AG04450 (cell line): ENCODE data around the gene S100B. TPM values are rescaled to one million over a fixed set of nuclear protein-coding genes. Genes with fewer than 3 reads are reported as not detected.

Experiments
- CTCF ChIA-PET: fragments of 300-600, 350-600 bp; formaldehyde crosslinking; extraction: SDS; loops from one replicate; lab custom pipeline; 2022; ENCODE audit warnings: antibody characterized with exemption, inconsistent platforms; lab: Charles Lee
- POLR2A ChIA-PET: fragments of 350-600 bp; formaldehyde crosslinking; extraction: SDS; loops from one replicate; lab custom pipeline; 2021; ENCODE audit warnings: antibody characterized with exemption, inconsistent platforms; lab: Yijun Ruan, JAX
- DNase-seq: peaks from one replicate; pipeline ENCODE4 v3.0.0-alpha.2; 2011; ENCODE audit warnings: low read depth, low spot score
- H3K27ac ChIP-seq: one replicate; pipeline ENCODE4 v1.5.1; 2012; ENCODE audit warnings: low read depth, low read length, control low read depth
- H3K27me3 ChIP-seq: one replicate; pipeline ENCODE4 v1.6.0; 2012; ENCODE audit warnings: low read length; ENCODE audit not compliant: control insufficient read depth, insufficient read depth
- H3K4me3 ChIP-seq: 2 replicates; pipeline ENCODE4 v1.5.1; 2011; ENCODE audit warnings: mild to moderate bottlenecking, low read depth, low read length, control low read depth
- H3K9me3 ChIP-seq: 2 replicates; pipeline ENCODE4 v1.5.1; 2012; ENCODE audit warnings: low read length; ENCODE audit not compliant: control insufficient read depth, insufficient read depth
- polyA plus RNA-seq: library from polyadenylated mRNA; depleted of rRNA; stranded (reverse); fragments of >200 nt; gene quantifications from 2 replicates; pipeline ENCODE4 v1.2.3, GENCODE V29; 2011
- TF ChIP-seq, protein P1 (sequence below): IDR thresholded peaks from 2 replicates; pipeline ENCODE4 v1.5.1; 2011; ENCODE audit warnings: low read depth, low read length, control low read depth, inconsistent platforms

S100B gene
- polyA plus RNA-seq, 1 experiment, result not detected

- ChIA-PET CTCF (no interaction called here), POLR2A (no interaction called here)
- DNase-seq, result no peak
- no peak overlapping the region for H3K27ac ChIP-seq
- TF ChIP-seq, protein P1, sequence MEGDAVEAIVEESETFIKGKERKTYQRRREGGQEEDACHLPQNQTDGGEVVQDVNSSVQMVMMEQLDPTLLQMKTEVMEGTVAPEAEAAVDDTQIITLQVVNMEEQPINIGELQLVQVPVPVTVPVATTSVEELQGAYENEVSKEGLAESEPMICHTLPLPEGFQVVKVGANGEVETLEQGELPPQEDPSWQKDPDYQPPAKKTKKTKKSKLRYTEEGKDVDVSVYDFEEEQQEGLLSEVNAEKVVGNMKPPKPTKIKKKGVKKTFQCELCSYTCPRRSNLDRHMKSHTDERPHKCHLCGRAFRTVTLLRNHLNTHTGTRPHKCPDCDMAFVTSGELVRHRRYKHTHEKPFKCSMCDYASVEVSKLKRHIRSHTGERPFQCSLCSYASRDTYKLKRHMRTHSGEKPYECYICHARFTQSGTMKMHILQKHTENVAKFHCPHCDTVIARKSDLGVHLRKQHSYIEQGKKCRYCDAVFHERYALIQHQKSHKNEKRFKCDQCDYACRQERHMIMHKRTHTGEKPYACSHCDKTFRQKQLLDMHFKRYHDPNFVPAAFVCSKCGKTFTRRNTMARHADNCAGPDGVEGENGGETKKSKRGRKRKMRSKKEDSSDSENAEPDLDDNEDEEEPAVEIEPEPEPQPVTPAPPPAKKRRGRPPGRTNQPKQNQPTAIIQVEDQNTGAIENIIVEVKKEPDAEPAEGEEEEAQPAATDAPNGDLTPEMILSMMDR, result no peak
- no peak overlapping the region for H3K4me3 ChIP-seq
- no peaks in the 10 kb centered on the region for H3K27me3 ChIP-seq
- no peaks in the 10 kb centered on the region for H3K9me3 ChIP-seq
These were observed 49.7 kb downstream of the S100B start for GRCh38 chr21:46555225-46555617.

GRCh38 chr21:46554431-46555224 lies 50.3 kb downstream of the S100B start:
- DNase-seq, result no peak
- Histone ChIP-seq H3K9me3 (no peaks in the 10 kb centered on the region), H3K4me3 (no peak overlapping the region), H3K27me3 (no peaks in the 10 kb centered on the region), H3K27ac (no peak overlapping the region)
- ChIA-PET CTCF (no interaction called here), POLR2A (no interaction called here)
- TF ChIP-seq, protein P1, result no peak

GRCh38 chr21:46553993-46554392 lies 50.9 kb downstream of the S100B start:
- Histone ChIP-seq H3K27me3 (no peaks in the 10 kb centered on the region), H3K27ac (no peak overlapping the region), H3K9me3 (no peaks in the 10 kb centered on the region), H3K4me3 (no peak overlapping the region)
- ChIA-PET CTCF (no interaction called here), POLR2A (no interaction called here)
- DNase-seq, result no peak
- TF ChIP-seq, protein P1, result no peak

- no peak overlapping the region for H3K27ac ChIP-seq
- H3K9me3 ChIP-seq, result no peaks in the 10 kb centered on the region
- TF ChIP-seq, protein P1, result no peak
- H3K27me3 ChIP-seq, result no peaks in the 10 kb centered on the region
- no peak overlapping the region for H3K4me3 ChIP-seq
- ChIA-PET CTCF (no interaction called here), POLR2A (no interaction called here)
- no peak for DNase-seq
These were observed 52.0 kb downstream of the S100B start for GRCh38 chr21:46552865-46553379.

- no peaks in the 10 kb centered on the region for H3K27me3 ChIP-seq
- DNase-seq, result no peak
- TF ChIP-seq, protein P1, result no peak
- no peak overlapping the region for H3K4me3 ChIP-seq
- H3K27ac ChIP-seq, result no peak overlapping the region
- ChIA-PET CTCF (interaction anchor here (0.6 kb wide), 1 partner anchor 51 kb away, joined by 3 read pairs; no protein-coding TSS in a partner anchor), POLR2A (interaction anchor here (0.6 kb wide), 1 partner anchor 75 kb away, joined by 5 read pairs; no protein-coding TSS in a partner anchor)
- H3K9me3 ChIP-seq, result no peaks in the 10 kb centered on the region
These were observed 52.6 kb downstream of the S100B start for GRCh38 chr21:46552274-46552673.
